Occipital lobe (tissue), 2 donors: ENCODE results near the gene ZC3H12A. TPM values are rescaled to one million over a fixed set of nuclear protein-coding genes. Genes with fewer than 3 reads are reported as not detected.

Source experiments
- DNase-seq: peaks from one replicate; lab custom pipeline; 2025; lab: John Stamatoyannopoulos, UW
- total RNA-seq: library from RNA; depleted of rRNA; stranded (reverse); fragments of >200 nt; gene quantifications from one replicate; pipeline ENCODE4 v1.2.3, GENCODE V29; 2014

The ZC3H12A gene
- total RNA-seq, 1 donor from 2014 or later = 0.47 TPM

- DNase-seq = no peak
Observed at GRCh38 chr1:37455516-37455915, 18.9 kb upstream of the ZC3H12A start.

- no peak for DNase-seq
Observed at GRCh38 chr1:37456614-37457013, 17.8 kb upstream of the ZC3H12A start.

- DNase-seq = no peak
Observed at GRCh38 chr1:37458551-37458950, 15.8 kb upstream of the ZC3H12A start.

GRCh38 chr1:37461698-37462436, 12.5 kb upstream of the ZC3H12A start:
- no peak for DNase-seq

- no peak for DNase-seq
Observed at GRCh38 chr1:37464443-37464842, 9.9 kb upstream of the ZC3H12A start.

- no peak for DNase-seq
Observed at GRCh38 chr1:37465593-37466517, 8.5 kb upstream of the ZC3H12A start.

- no peak for DNase-seq
Observed at GRCh38 chr1:37468037-37468436, 6.3 kb upstream of the ZC3H12A start.

- DNase-seq = no peak
Observed at GRCh38 chr1:37469386-37469785, 5.0 kb upstream of the ZC3H12A start.

- DNase-seq = peak; percentile 71
Observed at GRCh38 chr1:37471345-37472231, 2.8 kb upstream of the ZC3H12A start.

- no peak for DNase-seq
Observed at GRCh38 chr1:37472281-37472680, 2.1 kb upstream of the ZC3H12A start.

- DNase-seq = no peak
Observed at GRCh38 chr1:37472994-37473393, 1.4 kb upstream of the ZC3H12A start.

- DNase-seq = no peak
Observed at GRCh38 chr1:37473431-37474045, 842 bp upstream of the ZC3H12A start.

- no peak for DNase-seq
Observed at GRCh38 chr1:37474697-37475379, 458 bp downstream of the ZC3H12A start.

GRCh38 chr1:37475380-37476086, 1.2 kb downstream of the ZC3H12A start:
- no peak for DNase-seq

- DNase-seq = no peak
Observed at GRCh38 chr1:37476087-37476452, 1.7 kb downstream of the ZC3H12A start.

GRCh38 chr1:37476460-37477197, 2.2 kb downstream of the ZC3H12A start:
- peak; percentile 24 for DNase-seq

GRCh38 chr1:37477198-37477931, 3.0 kb downstream of the ZC3H12A start:
- DNase-seq = no peak

GRCh38 chr1:37477946-37478345, 3.6 kb downstream of the ZC3H12A start:
- no peak for DNase-seq
